Endothelial cell of umbilical vein (primary cell): Measurements from ENCODE around the gene LAP3. TPM values are rescaled to one million over a fixed set of nuclear protein-coding genes. Genes with fewer than 3 reads are reported as not detected.

Experiments used
- BruUV-seq: library from RNA; stranded (reverse); fragments of 400-500 nt; replicated peaks from 2 replicates; lab custom pipeline; 2021; lab: Mats Ljungman, UMichigan
- CTCF ChIA-PET: fragments of 300-600, 350-600 bp; sonication (Branson Sonifier 250); formaldehyde crosslinking; loops from one replicate; lab custom pipeline; 2021; ENCODE audit warnings: antibody characterized with exemption, inconsistent platforms; lab: Charles Lee
- POLR2A ChIA-PET: fragments of 300-600, 350-600 bp; sonication (Branson Sonifier 250); formaldehyde crosslinking; loops from one replicate; lab custom pipeline; 2021; ENCODE audit warnings: antibody characterized with exemption, inconsistent platforms; lab: Charles Lee
- DNase-seq: peaks from one replicate; pipeline ENCODE4 v3.0.0-alpha.2; 2011; ENCODE audit warnings: low read depth, low spot score
- FAIRE-seq: peaks from 2 replicates; lab custom pipeline; 2011; peaks lifted over from hg19 to GRCh38; lab: Jason Lieb, UNC
- H2AFZ ChIP-seq: 2 replicates; pipeline ENCODE4 v1.6.0; 2012; ENCODE audit warnings: low read depth, low read length, control low read depth, inconsistent platforms
- H3K27ac ChIP-seq: 2 replicates; pipeline ENCODE4 v1.5.1; 2011; ENCODE audit warnings: low read depth, mild to moderate bottlenecking, control low read depth, low read length, moderate library complexity; ENCODE audit not compliant: insufficient read depth
- H3K27me3 ChIP-seq, 2 experiments: 2 replicates each; pipeline versions ENCODE4 v1.6.0 to v1.6.1; 2011; ENCODE audit warnings: low read length in 2 of 2, mixed read lengths in 1 of 2; ENCODE audit not compliant: control insufficient read depth in 2 of 2, insufficient read depth in 2 of 2
- H3K36me3 ChIP-seq, 2 experiments: 2 replicates in 1 of 2; 3 replicates in 1 of 2; pipeline ENCODE4 v1.5.1; 2011; ENCODE audit warnings: low read length in 2 of 2, mild to moderate bottlenecking in 1 of 2, moderate library complexity in 1 of 2; ENCODE audit not compliant: control insufficient read depth in 2 of 2, insufficient read depth in 2 of 2; ENCODE audit errors: extremely low read depth in 1 of 2
- H3K4me1 ChIP-seq: 3 replicates; pipeline ENCODE4 v1.5.1; 2011; ENCODE audit warnings: mild to moderate bottlenecking, low read length; ENCODE audit not compliant: control insufficient read depth, insufficient read depth; ENCODE audit errors: extremely low read depth
- H3K4me2 ChIP-seq: 2 replicates; pipeline ENCODE4 v1.6.1; 2011; ENCODE audit warnings: low read length, control low read depth, mixed read lengths; ENCODE audit not compliant: insufficient read depth
- H3K4me3 ChIP-seq, 3 experiments: fragments of 200-600 bp in 1 of 3; sonication (generic), shearing (Covaris generic) in 1 of 3; replicated peaks in 1 of 3; 2 replicates each; pipeline ENCODE4 v1.5.1; 2011 to 2016; ENCODE audit warnings: control low read depth in 3 of 3, low read length in 3 of 3, mild to moderate bottlenecking in 2 of 3, inconsistent platforms in 1 of 3, low read depth in 1 of 3, moderate library complexity in 1 of 3; ENCODE audit not compliant: insufficient read depth in 1 of 3
- H3K79me2 ChIP-seq: 2 replicates; pipeline ENCODE4 v1.6.0; 2012; ENCODE audit warnings: low read length, inconsistent platforms; ENCODE audit not compliant: control insufficient read depth, insufficient read depth
- H3K9ac ChIP-seq: replicated peaks from 2 replicates; pipeline ENCODE3; 2011; ENCODE audit warnings: low read length, control low read depth; ENCODE audit not compliant: insufficient read depth; ENCODE audit errors: extremely low read depth
- H3K9me1 ChIP-seq: replicated peaks from 3 replicates; pipeline ENCODE4 v1.6.0; 2011; ENCODE audit warnings: mild to moderate bottlenecking, low read length; ENCODE audit not compliant: control insufficient read depth, insufficient read depth; ENCODE audit errors: extremely low read depth
- H3K9me3 ChIP-seq: replicated peaks from 2 replicates; pipeline ENCODE4 v1.5.1; 2012; ENCODE audit warnings: low read length, inconsistent platforms; ENCODE audit not compliant: control insufficient read depth, insufficient read depth
- H4K20me1 ChIP-seq: replicated peaks from 2 replicates; pipeline ENCODE3; 2011; ENCODE audit warnings: mild to moderate bottlenecking, low read length; ENCODE audit not compliant: control insufficient read depth, insufficient read depth; ENCODE audit errors: extremely low read depth
- EZH2 ChIP-seq: IDR thresholded peaks from 2 replicates; pipeline ENCODE4 v1.6.1; 2012; ENCODE audit warnings: borderline replicate concordance, low read depth, mild to moderate bottlenecking, moderate library complexity, low read length, inconsistent platforms; ENCODE audit not compliant: severe bottlenecking
- FOS ChIP-seq: IDR thresholded peaks from 2 replicates; pipeline ENCODE4 v1.6.1; 2011; ENCODE audit warnings: mild to moderate bottlenecking, low read length, moderate library complexity, borderline replicate concordance; ENCODE audit not compliant: insufficient read depth
- JUN ChIP-seq: IDR thresholded peaks from 2 replicates; pipeline ENCODE4 v1.6.1; 2011; ENCODE audit warnings: borderline replicate concordance, low read depth; ENCODE audit not compliant: insufficient read length, insufficient read depth
- dilution Hi-C: fragments of 300-500 bp; cut with MboI; formaldehyde crosslinking; loops from one replicate; pipeline ENCODE4 v1.15.0; 2019; ENCODE audit warnings: low sequenced_read_pairs; ENCODE audit not compliant: extremely low pct_ligation_motif_present
- intact Hi-C: fragments of 100-400 bp; cut with micrococcal nuclease; formaldehyde crosslinking; loops from one replicate; pipeline ENCODE4 v1.10.0; 2022
- polyA plus RNA-seq, 4 experiments: library from polyadenylated mRNA; depleted of rRNA in 3 of 4; stranded (reverse) in 3 of 4; unstranded in 1 of 4; fragments of >200 nt; gene quantifications; 2 replicates each; pipeline versions ENCODE4 v1.2.1 to v1.2.3, GENCODE V29; 2011 to 2012; ENCODE audit warnings: missing spikeins in 1 of 4
- total RNA-seq: library from RNA; stranded (reverse); gene quantifications from 2 replicates; pipeline ENCODE4 v1.2.3, GENCODE V29; 2021
- TF ChIP-seq, protein P1 (sequence below), 2 donors: IDR thresholded peaks; 1 replicate in 1 of 2; 2 replicates in 1 of 2; pipeline ENCODE4 v1.5.1; 2011; ENCODE audit warnings: low read length in 2 of 2, mild to moderate bottlenecking in 2 of 2, moderate library complexity in 2 of 2, control low read depth in 1 of 2, inconsistent platforms in 1 of 2, low read depth in 1 of 2; ENCODE audit not compliant: insufficient read depth in 1 of 2; ENCODE audit errors: extremely low read depth in 1 of 2

Gene LAP3
- total and polyA plus RNA-seq, 2 donors (not counting 3 experiments of a cell fraction or from before 2014, with no cell fraction given): 82.4 to 94.8 TPM

DNA sequence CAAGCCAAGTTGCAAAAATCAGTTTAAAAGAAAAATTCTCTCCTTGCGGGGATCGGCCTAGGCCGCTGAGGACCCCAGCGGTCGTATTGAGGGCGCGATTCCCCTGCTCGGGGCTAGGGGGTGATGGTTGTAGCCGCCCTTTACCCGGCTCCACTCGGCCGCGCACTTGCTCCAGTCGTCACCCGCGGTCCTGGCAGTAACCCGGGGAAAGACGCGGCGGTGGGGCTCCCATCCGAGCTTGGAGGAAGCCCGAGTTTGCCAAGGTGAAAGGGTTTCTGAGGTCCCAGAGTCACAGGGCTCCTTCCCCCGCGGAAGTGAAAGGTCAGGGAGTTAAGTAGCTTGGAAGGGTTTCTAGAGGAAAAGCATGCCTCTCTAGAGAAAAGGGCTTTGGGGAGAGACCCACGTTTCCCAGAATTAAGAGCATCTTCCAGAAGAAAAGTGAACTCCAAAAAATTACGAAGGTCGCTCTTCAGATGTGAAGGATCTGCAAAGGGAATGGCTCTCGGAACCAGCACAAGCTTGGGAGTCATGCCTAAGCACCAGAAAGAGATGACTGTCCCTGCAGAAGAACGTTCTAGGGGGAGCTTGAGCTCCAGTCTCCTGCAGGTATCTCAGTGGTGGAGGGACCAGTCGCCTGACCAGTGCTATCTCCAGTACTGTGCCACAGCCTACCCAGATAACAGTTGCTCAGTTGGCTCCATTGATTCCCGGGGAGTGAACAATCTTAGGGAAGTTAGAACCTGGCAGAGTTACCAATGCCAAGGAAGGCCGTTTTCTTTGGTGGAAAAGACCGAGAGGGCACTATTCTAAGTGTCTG, 875 bp downstream of the LAP3 start:
- intact Hi-C loops: loop anchor here (1.0 kb wide), 6 partner anchors 29 to 531 kb away; partner anchors contain the start of genes DCAF16, LCORL, MED28 and NCAPG
- TF ChIP-seq, protein P1, sequence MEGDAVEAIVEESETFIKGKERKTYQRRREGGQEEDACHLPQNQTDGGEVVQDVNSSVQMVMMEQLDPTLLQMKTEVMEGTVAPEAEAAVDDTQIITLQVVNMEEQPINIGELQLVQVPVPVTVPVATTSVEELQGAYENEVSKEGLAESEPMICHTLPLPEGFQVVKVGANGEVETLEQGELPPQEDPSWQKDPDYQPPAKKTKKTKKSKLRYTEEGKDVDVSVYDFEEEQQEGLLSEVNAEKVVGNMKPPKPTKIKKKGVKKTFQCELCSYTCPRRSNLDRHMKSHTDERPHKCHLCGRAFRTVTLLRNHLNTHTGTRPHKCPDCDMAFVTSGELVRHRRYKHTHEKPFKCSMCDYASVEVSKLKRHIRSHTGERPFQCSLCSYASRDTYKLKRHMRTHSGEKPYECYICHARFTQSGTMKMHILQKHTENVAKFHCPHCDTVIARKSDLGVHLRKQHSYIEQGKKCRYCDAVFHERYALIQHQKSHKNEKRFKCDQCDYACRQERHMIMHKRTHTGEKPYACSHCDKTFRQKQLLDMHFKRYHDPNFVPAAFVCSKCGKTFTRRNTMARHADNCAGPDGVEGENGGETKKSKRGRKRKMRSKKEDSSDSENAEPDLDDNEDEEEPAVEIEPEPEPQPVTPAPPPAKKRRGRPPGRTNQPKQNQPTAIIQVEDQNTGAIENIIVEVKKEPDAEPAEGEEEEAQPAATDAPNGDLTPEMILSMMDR (IDR thresholded peaks at IDR 0.05; ENCODE audit: extremely low read depth in 1 of 2, insufficient read depth in 1 of 2, low read depth in 1 of 2, low read length in 2 of 2): peak in 1 of 2 donors; percentile 8
- TF ChIP-seq EZH2 (no peak), JUN (no peak), FOS (no peak)
- H4K20me1 ChIP-seq: no peaks in the 10 kb centered on the region
- H3K27me3 ChIP-seq: no peaks in the 10 kb centered on the region
- no peaks in the 10 kb centered on the region for H3K79me2 ChIP-seq
- H3K9me1 ChIP-seq: no peaks in the 10 kb centered on the region
- H3K4me1 ChIP-seq: peaks cover 36% of the 10 kb centered on the region
- H3K4me3 ChIP-seq: peak overlapping the region; percentile 61 to 96 (median 90)
- peak overlapping the region; percentile 82 for H3K27ac ChIP-seq
- peaks cover 0 to 4% of the 10 kb centered on the region in 2 experiments for H3K36me3 ChIP-seq
- peak overlapping the region; percentile 81 for H3K4me2 ChIP-seq
- DNase-seq (no peak), FAIRE-seq (peak; percentile 48)
- H3K9me3 ChIP-seq: no peaks in the 10 kb centered on the region
- CTCF ChIA-PET: interaction anchor here (0.9 to 1.4 kb wide), 6 partner anchors 26 to 105 kb away, joined by 3 to 4 read pairs (median 3); partner anchors contain the start of gene MED28
- POLR2A ChIA-PET: no interaction called here
- TSS peak; percentile 59 for BruUV-seq
- peak overlapping the region; percentile 89 for H2AFZ ChIP-seq
- peak overlapping the region; percentile 83 for H3K9ac ChIP-seq
- dilution Hi-C loops: no loop called here
